ENCODE results near the gene CELF6. TPM values are rescaled to one million over a fixed set of nuclear protein-coding genes. Genes with fewer than 3 reads are reported as not detected.
"Not testable (repeated sequence)": the region's sequence is repeated elsewhere in the genome, so short reads cannot be mapped to it uniquely, and the experiment has no call there.

The CELF6 gene
- total RNA-seq, 4 donors from 2014 or later = 0.13 to 2.4 (median 0.49) TPM; not detected in 1

- in situ Hi-C loops (cut with MboI; ENCODE audit: low sequenced_read_pairs in 4 of 4) = no loop called here
- no peak for TF ChIP-seq POLR2A (IDR thresholded peaks at IDR 0.05)
- TF ChIP-seq CTCF (IDR thresholded peaks at IDR 0.05 in 4 of 5, conservative IDR thresholded peaks at IDR 0.05 in 1 of 5) = no peak
- H3K27me3 ChIP-seq = no peaks in the 10 kb centered on the region
- H3K27ac ChIP-seq = no peak overlapping the region
- intact Hi-C loops (cut with DNase I; ENCODE audit: low total_unique reads) = no loop called here
- no peaks in the 10 kb centered on the region for H3K9me3 ChIP-seq
- no peak overlapping the region for H3K4me3 ChIP-seq
- DNase-seq = no peak
- ATAC-seq = no peak
- H3K36me3 ChIP-seq = no peaks in the 10 kb centered on the region
- H3K4me1 ChIP-seq = no peaks in the 10 kb centered on the region
Measured at GRCh38 chr15:72284781-72285180, 35.2 kb downstream of the CELF6 start.

GRCh38 chr15:72281713-72282112, 38.2 kb downstream of the CELF6 start:
- intact Hi-C loops (cut with DNase I; ENCODE audit: low total_unique reads) = no loop called here
- Histone ChIP-seq H3K4me3 (no peak overlapping the region), H3K9me3 (no peaks in the 10 kb centered on the region), H3K36me3 (no peaks in the 10 kb centered on the region), H3K4me1 (no peaks in the 10 kb centered on the region), H3K27ac (no peak overlapping the region), H3K27me3 (no peaks in the 10 kb centered on the region)
- TF ChIP-seq POLR2A (IDR thresholded peaks at IDR 0.05) (no peak), CTCF (IDR thresholded peaks at IDR 0.05 in 4 of 5, conservative IDR thresholded peaks at IDR 0.05 in 1 of 5) (no peak)
- ATAC-seq (no peak), DNase-seq (no peak)
- in situ Hi-C loops (cut with MboI; ENCODE audit: low sequenced_read_pairs in 4 of 4) = no loop called here

- H3K27me3 ChIP-seq = no peaks in the 10 kb centered on the region
- H3K4me3 ChIP-seq = no peak overlapping the region
- DNase-seq (no peak), ATAC-seq (no peak)
- no peaks in the 10 kb centered on the region for H3K9me3 ChIP-seq
- H3K27ac ChIP-seq = no peak overlapping the region
- intact Hi-C loops (cut with DNase I; ENCODE audit: low total_unique reads) (no loop called here), in situ Hi-C loops (cut with MboI; ENCODE audit: low sequenced_read_pairs in 4 of 4) (no loop called here)
- no peak for TF ChIP-seq POLR2A (IDR thresholded peaks at IDR 0.05)
- TF ChIP-seq CTCF (IDR thresholded peaks at IDR 0.05 in 4 of 5, conservative IDR thresholded peaks at IDR 0.05 in 1 of 5) = no peak
- H3K4me1 ChIP-seq = no peaks in the 10 kb centered on the region
- no peaks in the 10 kb centered on the region for H3K36me3 ChIP-seq
Measured at GRCh38 chr15:72280751-72281150, 39.2 kb downstream of the CELF6 start.

- intact Hi-C loops (cut with DNase I; ENCODE audit: low total_unique reads) (no loop called here), in situ Hi-C loops (cut with MboI; ENCODE audit: low sequenced_read_pairs in 4 of 4) (loop anchor here in 2 of 4 donors (10.0 kb wide), 2 partner anchors 74 to 84 kb away; partner anchors contain the start of gene GRAMD2A (in 1 of the 2))
- Histone ChIP-seq H3K4me1 (no peaks in the 10 kb centered on the region), H3K27me3 (no peaks in the 10 kb centered on the region), H3K36me3 (no peaks in the 10 kb centered on the region), H3K9me3 (no peaks in the 10 kb centered on the region), H3K27ac (no peak overlapping the region), H3K4me3 (no peak overlapping the region)
- TF ChIP-seq POLR2A (IDR thresholded peaks at IDR 0.05) = no peak
- ATAC-seq (no peak), DNase-seq (no peak)
Measured at GRCh38 chr15:72278737-72279136, 41.2 kb downstream of the CELF6 start.

- ATAC-seq = no peak
- DNase-seq = no peak
- TF ChIP-seq CTCF (IDR thresholded peaks at IDR 0.05 in 4 of 5, conservative IDR thresholded peaks at IDR 0.05 in 1 of 5) (no peak), POLR2A (IDR thresholded peaks at IDR 0.05) (no peak)
- in situ Hi-C loops (cut with MboI; ENCODE audit: low sequenced_read_pairs in 4 of 4) (loop anchor here in 2 of 4 donors (10.0 kb wide), 2 partner anchors 72 to 82 kb away; partner anchors contain the start of gene GRAMD2A (in 1 of the 2)), intact Hi-C loops (cut with DNase I; ENCODE audit: low total_unique reads) (no loop called here)
- H3K36me3 ChIP-seq = no peaks in the 10 kb centered on the region
- no peaks in the 10 kb centered on the region for H3K27me3 ChIP-seq
- peaks cover 10 to 12% of the 10 kb centered on the region in 2 donors for H3K4me1 ChIP-seq
- H3K27ac ChIP-seq = no peak overlapping the region
- no peak overlapping the region for H3K4me3 ChIP-seq
- H3K9me3 ChIP-seq = no peaks in the 10 kb centered on the region
Measured at GRCh38 chr15:72276326-72276700, 43.6 kb downstream of the CELF6 start.

- H3K36me3 ChIP-seq; intact Hi-C loops (cut with DNase I; ENCODE audit: low total_unique reads); ATAC-seq; H3K4me3 ChIP-seq; H3K27ac ChIP-seq; H3K27me3 ChIP-seq; DNase-seq; H3K9me3 ChIP-seq: not testable (repeated sequence)
- peaks cover 15 to 17% of the 10 kb centered on the region in 2 donors for H3K4me1 ChIP-seq
- in situ Hi-C loops (cut with MboI; ENCODE audit: low sequenced_read_pairs in 4 of 4) = loop anchor here in 2 of 4 donors (10.0 kb wide), 2 partner anchors 71 to 81 kb away; partner anchors contain the start of gene GRAMD2A (in 1 of the 2)
Measured at GRCh38 chr15:72275635-72276325, 44.2 kb downstream of the CELF6 start.

Measured in gastrocnemius medialis (tissue), 4 donors.